GM21529 (cell line): ENCODE data around the gene TP53I13.

ENCODE experiments used
- ATAC-seq: cut with Tn5 transposase; IDR thresholded peaks from one replicate; pipeline ENCODE4 v1.9.1; 2021; ENCODE audit not compliant: unreplicated experiment

The TP53I13 gene

DNA sequence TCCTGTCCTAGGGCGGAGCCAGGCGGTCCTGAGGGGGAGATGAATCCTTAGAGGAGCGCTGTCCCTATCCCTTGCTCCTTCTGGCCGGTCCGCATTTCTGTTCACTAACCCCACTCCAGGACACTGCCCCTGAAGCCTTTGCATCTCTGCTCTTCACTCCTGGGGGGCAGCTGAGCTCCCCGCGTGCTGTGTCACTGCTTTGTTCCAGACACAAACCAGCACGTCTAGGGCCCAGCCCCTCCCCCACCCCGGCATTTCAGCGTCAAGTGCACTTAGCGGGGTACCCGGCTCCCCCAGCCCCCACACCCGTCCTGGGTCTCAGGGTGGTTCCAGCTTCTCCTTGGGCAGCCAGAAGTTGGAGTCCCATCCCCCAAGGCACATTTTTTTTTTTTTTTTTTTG, 45.4 kb downstream of the TP53I13 start:
- ATAC-seq = no peak

DNA sequence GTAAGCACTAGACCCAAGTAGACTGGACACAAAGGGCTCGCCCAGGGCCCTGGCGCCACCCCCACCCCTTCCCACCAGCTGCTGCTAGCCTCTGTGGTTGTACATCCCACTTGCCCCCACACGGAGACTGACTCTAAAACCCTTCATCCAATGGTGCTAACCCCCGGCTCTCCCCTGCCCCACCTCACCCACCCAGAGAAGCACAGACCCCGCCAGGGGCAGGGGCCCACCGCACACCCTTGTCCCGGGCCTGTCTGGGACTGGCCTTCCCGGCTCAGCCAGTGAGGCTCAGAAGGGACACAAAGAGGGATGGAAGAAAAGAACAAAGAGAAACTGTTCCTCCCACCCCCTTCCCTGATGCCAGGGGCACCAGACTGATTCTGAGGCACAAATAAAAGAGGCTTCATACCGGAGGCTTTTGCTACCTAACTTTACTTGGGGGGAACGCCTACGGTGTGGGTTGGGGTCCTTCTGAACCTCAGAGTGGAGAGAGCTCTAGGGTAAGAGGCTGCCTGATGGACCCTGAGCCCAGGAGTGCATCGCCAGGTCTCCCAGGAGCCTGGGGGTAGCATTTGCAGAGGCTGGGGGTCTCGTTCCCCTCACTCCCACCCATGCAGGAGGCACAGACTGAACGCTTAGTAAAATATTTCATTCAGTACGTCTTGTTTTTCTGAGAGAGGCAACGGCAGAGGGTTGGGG, 46.0 kb downstream of the TP53I13 start:
- no peak for ATAC-seq

DNA sequence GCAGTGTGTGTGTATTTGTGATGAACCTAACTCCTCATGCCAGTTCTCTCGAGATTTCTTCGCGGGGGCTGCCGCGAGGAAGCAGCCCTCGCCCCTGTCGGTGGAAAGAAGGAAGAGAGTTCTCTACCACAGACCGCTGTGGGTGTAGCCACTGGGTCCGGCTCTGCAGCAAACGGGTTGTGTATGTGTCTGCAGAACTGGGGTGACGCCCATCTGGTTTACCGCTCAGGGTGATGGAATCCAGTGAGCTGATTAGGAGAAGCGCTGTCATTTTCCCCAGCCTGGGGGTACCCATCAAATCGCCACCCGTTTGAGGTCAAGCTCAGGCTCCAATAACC, 46.5 kb downstream of the TP53I13 start:
- ATAC-seq = no peak

DNA sequence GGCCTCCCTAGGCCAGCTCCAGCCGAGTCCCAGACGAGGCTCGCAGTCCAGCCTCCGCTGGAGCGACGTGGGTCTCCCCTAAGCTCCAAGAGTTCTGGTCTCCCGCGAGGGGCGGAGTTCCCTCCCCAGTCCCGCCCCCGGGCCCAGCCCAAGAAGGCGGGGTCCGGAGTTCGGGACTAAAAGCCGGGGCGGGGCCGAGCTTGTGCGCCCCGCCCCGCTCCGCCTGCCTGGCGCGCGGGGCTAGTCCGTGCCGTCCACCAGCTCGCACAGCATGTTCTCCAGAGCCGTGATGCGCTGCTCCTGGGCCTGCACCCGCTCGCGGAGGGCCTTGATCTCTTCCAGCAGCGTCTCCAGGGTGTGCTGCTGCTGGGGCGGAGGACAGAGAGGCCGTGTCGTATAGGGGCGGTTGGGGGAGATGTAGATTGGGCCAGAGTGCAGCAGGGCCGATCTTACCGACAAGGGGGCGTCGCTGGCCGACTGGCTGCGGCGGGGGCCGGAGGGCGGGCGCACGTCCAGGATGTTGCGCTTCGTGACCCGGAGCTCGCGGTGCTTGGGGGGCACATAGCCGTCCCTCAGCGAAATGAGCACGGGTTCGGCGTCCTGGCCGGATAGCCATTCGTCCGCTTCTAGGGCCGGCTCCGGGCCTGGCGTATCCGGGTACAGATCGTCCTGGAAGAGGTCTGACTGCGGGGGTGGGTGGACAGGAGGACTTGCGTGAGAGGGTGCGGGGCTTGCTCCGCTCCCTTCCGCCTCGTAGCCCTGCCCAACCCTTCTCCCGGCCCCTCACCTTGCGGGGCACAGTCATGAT, 47.2 kb downstream of the TP53I13 start:
- peak; percentile 61 for ATAC-seq

DNA sequence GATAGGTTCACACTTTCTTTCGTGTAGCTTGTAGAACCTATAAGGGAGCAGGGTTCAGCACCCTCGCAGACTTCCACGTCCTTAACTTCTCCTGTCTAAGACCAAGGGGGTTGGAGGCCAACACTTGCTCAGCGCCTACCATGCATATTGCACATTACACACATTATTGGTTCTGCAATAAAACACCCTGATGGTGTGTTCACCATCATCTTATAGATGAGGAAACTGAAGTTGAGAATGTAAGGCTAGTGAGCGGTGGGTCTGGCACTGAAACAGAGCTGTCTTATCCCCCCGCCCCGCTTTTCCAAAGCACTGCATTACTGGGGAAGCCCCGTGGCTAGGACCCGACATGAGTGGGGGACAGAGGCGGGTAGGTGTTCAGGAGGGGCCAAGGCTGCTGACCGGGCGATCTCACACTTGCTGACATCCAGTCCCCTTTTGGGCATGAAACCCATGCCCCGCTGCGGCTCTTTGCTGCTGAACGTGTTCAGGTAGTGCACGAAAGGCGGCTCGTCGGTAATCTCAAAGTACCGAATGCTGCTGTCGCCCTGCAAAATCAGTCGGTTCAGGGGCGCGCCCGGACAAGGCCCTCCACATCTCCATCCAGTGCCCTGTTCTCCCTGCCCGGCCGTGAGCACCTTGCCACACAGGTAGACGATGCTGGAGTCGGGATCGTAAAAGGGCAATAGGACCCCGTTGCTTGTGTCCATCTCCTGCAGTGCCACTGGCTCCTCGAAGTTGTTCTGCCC, 48.0 kb downstream of the TP53I13 start:
- ATAC-seq = no peak

DNA sequence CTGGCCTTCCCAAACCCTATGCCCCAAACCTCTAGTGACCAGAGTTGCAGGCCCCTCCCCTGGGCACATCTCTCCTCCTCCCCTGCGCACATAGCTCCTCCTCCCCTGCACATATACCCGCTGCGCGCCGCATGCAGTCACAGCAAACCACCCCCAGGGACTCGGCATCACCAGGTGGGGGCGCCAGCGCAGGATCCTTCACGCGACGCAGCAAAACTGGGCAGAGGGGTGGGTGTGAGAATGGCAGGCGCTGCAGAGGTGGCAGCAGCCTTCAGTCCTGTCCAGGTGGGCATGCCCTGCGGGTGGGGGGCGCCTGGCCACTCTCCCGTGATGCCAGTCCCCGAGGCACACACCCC, 48.6 kb downstream of the TP53I13 start:
- peak; percentile 51 for ATAC-seq

DNA sequence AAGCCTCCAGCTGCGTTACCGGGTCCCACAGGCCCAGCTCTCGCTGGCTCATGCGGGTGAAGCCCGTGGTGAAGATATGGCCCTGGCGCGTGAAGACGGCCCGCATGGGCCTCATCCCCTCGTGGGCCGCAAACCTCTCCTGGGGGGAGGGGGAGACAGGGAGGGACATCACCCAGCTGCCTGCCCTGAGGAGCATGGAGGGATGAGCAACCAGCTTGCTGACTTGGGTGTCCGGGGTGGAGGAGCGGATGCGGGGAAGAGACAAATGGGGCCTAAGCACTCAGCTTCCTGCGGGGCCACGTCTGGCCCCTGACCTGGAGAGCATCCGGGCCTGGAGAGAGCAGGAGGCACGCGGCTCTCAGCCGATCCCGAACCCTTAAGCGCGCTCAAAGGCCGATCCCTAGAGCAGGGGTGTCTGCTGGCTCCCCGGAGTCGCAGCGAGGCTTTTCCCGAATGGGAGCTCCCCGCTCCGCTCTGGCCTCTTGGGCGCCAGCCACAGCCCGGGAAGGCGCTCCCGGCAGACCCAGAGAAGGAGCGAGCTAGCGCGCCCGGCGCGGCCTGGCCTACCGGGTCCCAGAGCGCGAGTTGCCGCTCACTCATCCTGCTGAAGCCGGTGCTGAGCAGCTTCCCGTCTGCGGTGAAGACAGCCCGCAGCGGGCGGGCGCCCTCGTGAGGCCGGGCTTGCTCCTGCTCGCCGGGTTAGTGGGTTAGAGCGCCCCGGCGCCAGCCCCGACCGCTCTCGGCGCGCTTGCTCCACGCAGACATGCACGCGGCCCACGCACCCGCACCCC, 49.2 kb downstream of the TP53I13 start:
- ATAC-seq = peak; percentile 35

DNA sequence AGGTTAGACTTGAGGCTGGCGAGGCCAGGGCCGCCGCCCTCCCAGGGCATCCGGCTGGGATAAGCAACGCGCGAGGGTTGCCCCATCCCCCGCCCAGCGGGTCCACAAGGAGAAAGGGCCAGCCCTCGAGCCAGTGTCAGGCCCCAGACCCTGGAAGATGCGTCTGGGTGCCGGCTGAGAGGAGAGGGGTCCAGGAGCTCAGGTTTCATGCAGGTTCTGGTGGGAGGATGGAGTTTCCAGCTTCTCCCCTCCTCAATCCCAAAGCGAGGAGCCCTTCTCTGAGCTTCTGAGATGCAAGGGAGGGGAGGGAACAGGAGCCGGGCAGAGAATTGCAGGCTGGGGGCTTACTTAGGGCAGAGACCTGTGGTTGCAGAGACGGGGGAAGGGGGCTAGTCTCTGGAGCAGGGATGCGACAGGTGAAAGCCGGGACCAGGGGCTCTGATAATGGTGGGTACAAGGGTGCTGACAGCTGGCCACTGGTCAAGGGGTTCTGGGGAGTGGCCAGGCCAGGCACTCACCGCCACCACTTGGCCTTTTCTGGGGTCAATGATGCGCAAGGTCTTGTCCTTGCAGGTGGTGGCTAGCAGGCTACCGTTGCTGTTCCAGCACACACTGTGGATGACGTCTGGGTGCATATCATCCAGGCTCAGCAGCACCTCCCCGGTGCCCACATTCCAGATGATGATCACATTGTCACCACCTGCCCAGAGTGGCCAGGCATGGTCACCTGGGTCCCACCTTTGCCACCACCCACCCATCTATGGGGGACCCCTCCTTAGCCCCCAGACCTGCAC, 50.0 kb downstream of the TP53I13 start:
- ATAC-seq = no peak

DNA sequence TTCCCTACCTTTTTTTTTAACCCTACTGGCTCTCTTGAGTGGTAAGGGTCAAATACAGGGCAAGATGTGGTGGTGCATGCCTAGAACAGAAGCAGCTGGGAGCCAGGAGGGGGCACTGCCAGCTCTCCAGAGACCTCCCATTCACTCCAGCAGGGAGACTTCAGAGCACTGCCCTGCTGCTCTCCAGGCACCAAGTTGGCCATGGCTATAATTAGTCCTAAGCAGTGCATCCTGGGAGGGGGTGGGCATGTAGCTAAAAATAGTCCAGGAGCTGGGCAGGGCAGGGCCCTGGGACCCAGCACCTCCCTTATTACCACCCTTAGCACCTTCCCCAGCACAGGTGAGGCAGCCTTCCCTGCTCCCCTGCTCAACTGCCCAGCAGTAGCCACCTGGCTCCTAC, 50.8 kb downstream of the TP53I13 start:
- ATAC-seq = no peak

DNA sequence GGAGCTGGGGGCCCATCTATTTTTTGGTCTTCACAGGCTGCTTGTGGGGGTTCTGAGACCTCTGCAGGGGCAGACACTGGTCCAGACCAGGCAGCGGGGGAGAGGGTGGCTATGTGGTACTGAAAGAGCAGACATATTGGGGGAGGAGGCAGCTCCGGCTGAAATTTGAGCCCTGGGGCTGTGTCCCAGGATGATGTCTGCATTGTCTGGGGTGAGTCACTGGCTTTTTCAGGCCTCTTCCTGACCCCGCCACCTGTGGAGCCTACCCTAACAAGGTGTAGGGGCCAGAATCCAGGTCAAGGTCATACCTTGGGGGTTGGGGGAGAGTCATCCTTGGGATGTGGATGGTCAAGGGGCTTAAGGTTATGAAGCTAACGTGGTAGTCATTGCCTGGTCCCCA, 51.8 kb downstream of the TP53I13 start:
- ATAC-seq = no peak

DNA sequence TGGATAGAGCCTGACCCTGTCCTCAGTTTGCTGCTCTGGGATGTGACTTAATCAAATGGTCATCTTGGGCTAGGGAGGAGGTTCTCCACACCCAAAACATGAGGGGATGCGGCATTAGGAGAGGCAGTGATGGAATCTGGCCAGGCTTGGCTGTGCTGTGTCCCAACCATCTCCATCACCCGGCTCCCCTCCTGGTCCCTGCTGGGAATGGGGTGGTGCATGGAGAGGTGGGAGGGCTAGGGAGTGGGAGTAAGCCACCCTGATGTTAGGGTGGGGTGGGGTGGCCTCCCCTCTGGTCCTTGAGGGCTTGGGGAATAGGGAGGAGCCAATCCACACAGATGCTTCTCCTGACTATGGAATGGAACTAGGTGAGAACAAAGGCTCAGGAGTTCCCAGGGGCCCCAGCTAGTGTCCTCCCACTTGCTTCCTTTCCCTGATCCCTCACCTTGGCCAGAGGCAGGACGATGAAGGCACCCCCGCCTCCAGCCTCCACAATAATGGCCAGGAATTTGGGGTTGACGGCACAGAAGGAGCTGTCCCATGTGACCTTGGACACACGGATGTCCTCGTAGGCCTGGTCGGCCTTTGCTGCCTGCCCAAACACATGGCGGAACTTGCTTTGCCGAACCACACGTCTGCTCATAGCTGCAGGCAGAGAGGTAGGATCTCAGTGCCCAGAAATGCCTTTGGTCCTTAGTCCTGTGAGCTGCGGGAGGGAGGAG, 52.4 kb downstream of the TP53I13 start:
- ATAC-seq = no peak

DNA sequence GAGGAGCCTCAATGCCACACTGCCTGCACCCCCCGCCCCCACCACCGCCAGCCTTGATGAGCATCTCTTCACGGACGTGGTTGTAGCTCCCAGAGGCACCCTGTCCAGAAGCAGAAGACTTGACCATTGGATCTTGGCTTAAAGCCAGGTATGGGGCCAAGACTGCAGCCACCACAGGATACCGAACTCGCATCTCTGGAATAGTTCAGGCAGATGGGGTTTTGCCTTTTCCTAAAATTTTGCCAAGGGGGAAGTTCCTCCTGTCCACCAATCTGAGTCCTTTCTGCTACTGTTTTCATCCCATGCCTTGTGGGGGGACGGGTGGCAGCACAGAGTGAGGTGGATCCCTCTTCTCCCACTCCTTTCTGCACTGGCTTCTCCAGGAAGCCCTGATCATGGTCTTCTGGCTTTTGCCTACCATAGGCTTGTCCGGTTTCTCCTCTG, 53.3 kb downstream of the TP53I13 start:
- no peak for ATAC-seq
